Amygdala (tissue), 56 donors: ENCODE data around the gene QSER1.
"Not testable (repeated sequence)": the region's sequence is repeated elsewhere in the genome, so short reads cannot be mapped to it uniquely, and the experiment has no call there.

Experiments used
- DNase-seq, 56 donors: peaks; one replicate each; lab custom pipeline; 2025; lab: John Stamatoyannopoulos, UW

QSER1 gene

DNA sequence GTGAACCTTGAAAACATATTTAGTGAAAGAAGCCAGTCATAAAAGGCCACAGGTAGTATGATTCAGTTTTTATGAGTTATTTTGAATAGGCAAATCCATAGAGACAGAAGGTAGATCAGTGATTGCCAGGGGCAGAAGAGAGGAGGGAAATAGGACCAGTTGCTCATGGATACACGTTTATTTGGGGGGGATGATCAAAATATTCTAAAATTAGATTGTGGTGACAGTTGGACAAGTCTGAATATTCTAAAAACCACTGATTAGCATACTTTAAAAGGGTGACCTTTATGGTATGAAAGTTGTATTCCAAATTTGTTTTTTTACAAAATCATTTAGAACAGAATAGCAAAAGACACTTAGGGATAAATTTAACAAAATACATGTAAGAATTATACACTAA is 28.6 kb downstream of the QSER1 start:
- DNase-seq, result no peak

DNA sequence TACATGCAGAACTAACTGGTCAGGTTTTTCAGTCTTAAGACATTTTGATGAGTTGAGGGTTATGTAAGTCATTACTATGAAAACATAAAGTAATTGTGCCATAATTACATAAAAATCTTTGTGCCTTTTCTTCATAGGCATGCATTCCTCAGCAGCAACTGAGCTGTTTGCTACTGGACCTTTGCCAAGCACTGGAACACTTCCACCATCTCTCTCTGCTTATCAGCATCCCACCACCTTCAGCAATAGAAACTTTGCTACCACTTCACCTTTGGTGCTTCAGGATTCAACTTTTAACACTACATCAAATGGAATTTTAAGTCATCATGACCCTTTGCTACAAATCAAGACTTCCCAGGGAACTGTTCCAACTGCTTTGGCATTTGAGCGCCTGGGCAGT is 39.0 kb downstream of the QSER1 start:
- no peak for DNase-seq

DNA sequence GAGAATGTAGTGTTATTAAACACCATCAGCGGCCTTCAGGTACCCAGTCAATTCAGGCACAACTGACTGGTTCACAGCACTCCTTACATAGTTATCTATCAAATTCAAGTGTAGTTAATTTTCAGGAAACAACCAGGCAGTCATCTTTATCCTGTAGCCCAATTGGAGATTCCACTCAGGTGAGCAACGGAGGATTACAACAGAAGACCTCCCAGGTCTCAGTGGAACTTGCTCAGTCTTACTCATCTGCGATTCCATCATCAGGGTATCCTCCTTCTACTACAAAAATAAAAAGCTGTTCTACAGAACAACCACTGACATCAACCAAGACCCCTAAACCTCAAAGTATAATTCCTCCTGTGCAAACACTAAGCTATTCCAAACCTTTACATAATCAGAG is 39.6 kb downstream of the QSER1 start:
- no peak for DNase-seq

DNA sequence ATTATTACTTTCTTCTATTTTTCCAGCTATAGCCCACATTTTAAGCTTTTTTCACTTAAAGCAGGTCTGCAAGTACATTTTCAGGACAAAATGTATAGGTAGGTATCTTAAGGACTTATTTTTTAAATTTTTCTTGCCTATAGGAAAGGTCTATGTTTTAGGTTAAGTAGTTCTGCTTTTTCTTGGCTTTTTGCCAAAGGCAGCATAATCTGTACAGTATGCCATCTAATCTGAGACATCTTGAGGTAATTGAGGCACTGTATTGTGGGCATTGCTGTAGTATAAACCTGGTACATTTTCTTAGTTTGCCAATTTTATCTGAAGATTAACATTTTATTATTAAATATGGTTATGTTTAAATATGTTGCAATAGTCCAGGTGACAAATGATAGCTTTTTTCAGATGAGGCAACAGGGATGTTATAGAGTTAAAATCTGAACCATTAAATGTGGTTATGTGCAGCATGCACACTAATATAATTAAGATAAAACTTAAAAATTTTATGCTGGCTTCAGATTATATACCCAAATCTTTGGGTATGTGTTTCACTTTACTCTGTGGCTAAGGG is 42.9 kb downstream of the QSER1 start:
- no peak for DNase-seq

DNA sequence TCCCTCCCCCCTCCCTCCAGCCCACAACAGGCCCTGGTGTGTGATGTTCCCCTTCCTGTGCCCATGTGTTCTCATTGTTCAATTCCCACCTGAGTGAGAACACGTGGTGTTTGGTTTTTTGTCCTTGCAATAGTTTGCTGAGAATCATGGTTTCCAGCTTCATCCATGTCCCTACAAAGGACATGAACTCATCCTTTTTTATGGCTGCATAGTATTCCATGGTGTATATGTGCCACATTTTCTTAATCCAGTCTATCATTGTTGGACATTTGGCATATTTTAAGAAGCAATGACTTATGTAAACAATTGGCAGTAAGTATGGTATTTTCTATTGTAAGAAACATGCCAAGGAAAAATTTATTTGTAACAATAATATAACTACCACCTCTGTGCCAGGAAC is 43.6 kb downstream of the QSER1 start:
- DNase-seq, result not testable (repeated sequence)

GRCh38 chr11:32937283-32937682 is 44.7 kb downstream of the QSER1 start:
- DNase-seq, result not testable (repeated sequence)

GRCh38 chr11:32939046-32939445 is 46.4 kb downstream of the QSER1 start:
- DNase-seq, result no peak

DNA sequence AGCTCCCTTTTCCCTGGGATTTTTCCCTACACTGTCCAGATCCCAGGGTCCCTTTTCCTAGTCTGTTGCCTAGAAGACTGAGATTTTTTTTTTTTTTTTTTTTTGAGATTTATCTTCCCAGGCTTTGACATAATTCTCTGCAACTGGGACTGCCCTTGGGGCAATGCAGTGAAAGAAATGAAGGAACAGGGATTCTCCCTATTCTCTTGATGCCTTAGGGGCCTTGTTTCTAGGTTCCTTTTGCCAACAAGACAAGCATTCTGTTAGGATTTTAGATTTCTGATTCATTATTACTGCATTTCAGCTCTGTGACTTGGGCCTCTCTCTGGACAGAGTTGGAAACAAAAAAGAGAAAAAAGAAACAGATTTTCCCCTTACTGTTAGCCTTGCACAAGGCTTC is 47.3 kb downstream of the QSER1 start:
- DNase-seq, result no peak

DNA sequence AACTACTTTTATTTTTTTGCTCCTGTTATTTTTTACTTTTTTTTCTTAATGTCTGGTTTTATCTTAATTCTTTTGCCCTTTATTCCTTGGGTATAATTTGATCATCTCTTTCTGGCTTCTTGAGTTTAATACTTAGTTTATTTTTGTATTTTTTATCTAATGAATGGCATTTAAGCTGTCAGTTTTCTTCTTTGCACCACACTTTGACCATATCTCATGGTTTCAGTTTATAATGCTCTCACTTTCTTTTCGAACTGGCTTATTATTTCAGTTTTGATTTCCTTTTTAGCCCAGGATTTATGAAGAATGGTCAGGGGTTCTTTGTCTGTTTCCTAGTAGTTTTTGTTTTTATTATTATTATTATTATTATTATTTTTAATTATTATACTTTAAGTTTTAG is 48.3 kb downstream of the QSER1 start:
- DNase-seq, result no peak

DNA sequence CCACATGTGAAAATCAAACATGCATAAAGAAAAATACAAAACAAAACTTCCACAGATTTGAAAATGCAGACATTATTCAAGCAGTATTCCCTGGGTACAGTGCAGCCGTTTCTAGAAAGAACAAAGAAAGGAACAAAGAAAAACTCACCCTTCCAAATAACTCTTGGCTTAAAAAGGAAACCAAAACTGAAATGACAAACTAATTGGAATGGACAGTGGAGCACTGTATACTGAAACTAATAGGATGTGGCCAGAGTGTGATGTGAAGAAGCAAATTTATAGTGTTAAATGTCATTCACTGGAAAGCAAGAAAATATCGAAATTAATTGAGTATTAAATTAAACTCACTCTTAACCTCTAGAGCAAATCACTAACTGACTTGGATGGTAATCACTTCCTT is 55.4 kb downstream of the QSER1 start:
- no peak for DNase-seq

DNA sequence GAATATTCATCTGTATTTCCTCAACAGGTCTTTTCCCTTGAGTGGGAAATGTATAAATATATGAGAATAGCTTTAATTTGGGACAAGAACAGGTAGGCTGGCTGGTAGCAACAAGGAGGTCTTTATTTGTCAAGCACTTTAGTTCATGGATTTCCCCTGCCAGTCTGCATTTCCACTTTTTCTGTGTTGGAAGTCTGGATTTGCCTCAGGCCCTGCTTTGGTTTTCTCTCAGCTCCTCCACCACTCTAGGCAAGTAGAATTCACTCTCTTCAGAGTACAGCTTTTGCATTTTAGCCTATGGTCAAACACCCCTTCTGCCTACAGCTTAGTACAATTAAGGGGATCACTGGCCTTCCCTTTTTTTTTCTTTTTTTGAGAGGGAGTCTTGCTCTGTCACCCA is 57.1 kb downstream of the QSER1 start:
- DNase-seq, result no peak

- DNase-seq, result no peak
These were observed 59.8 kb downstream of the QSER1 start for GRCh38 chr11:32952421-32952820.

DNA sequence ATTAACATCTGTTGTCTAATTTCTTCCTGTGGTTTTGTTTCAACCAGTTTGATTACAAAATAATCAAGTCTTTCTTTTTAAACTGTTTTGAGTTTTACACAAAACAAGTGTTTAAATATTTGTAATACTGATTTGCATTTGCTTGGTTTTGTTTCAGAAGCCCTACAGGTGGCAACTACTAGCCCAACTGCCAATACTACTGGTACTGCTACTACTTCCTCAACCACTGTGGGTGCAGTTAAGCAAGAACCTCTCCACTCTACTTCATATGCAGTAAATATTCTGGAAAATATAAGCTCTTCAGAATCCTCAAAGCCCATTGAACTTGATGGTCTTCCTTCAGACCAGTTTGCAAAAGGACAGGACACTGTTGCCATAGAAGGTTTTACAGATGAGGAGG is 61.1 kb downstream of the QSER1 start:
- no peak for DNase-seq

DNA sequence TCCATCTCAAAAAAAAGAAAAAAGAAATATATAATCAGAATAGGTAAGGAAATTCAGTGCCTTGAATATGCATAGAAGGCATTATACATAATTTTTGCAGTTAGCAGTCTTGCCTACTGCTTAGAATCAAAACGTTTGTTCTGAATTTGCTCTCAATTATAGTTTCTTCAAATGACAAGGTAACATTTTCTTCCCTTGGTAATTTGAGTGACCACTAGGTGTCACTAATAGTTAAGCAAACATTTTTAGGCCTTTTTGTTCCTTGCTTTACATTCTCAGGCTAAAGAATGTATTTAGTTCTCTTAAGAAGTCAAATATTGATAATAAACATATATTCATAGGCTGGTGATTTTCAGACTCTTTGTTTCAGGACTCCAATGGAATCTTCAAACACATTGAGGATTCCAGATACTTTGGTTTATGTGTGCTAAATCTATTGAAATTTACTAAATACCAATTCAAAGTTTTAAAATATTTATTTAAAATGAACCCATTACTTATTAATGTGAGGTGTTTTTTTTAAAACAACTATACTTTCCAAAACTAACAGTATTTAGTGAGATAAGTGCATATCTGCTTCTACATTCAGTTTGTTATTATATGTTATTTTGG is 68.0 kb downstream of the QSER1 start:
- DNase-seq, result peak in 1 of 56 donors; percentile 26

GRCh38 chr11:32962016-32962415 is 69.4 kb downstream of the QSER1 start:
- no peak for DNase-seq

DNA sequence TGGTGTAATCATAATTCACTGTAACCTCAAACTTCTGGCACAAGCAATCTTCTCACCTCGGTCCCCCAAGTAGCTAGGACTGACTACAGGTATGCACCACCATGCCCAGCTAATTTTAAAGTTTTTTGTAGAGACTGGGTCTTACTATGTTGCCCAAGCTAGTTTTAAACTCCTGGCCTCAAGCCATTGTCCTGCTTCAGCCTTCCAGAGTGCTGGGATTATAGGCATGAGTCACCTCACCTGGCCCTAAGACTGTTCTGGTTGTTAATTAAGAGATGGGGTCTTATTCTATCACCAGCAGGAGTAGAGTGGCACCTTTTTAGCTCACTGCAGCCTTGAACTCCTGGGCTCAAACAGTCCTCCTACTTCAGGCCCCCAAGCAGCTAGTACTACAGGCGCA is 71.1 kb downstream of the QSER1 start:
- no peak for DNase-seq

DNA sequence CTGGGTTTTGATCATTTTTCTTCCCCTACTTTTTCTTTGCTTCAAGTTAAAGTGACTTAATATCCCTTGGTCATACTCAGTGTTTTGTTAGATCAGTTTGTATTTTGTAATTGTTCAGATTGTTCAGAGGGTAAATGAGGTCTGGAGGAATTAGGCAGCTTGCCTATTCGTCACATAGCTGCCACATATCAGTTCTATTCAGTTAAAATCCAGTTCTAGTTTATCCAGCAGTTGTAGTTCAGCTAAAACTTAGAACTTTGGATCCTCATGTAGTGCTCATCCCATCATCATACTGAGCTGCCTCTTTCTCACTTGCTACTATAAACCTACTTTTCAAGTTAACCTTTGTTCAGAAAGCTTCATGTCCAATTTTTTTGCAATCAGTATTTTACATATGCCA is 75.9 kb downstream of the QSER1 start:
- no peak for DNase-seq

- DNase-seq, result not testable (repeated sequence)
These were observed 79.6 kb downstream of the QSER1 start for GRCh38 chr11:32972233-32972632.

- no peak for DNase-seq
These were observed 80.2 kb downstream of the QSER1 start for GRCh38 chr11:32972781-32973180.

DNA sequence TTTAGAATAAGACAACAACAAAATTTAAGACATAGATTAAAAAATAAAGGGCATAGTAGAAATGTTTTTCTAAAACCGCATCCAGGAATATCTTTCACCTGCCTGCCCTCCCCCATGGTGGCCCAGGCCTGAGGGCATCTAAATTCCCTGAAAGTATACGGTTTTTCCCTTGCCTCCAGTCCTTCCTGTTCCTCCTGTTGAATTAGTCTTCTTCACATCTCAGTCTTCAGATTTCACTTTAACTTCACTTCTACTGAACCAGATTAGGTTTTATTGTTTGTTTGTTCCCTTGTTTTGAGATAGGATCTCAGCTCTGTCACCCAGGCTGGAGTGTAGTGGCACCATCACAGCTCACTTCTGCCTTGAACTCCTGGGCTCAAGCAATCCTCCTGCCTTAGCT is 90.0 kb downstream of the QSER1 start:
- no peak for DNase-seq

DNA sequence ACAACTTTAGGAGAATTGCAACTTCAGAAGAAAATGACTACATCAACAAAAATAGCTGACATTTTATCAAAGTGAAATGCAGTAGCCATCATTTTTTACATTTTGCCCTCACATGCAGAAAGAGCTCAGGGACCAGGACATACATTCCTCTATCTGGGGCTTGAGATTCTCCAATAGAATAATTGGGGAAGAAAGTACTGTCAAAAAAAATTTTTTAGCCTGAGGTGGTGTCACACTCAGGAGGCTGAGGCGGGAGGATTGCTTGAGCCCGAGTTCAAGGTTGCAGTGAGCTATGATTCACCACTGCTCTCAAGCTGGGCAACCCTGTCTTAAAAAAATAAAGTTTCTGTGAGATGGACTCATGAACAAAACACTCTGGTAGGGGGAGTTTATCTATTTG is 90.9 kb downstream of the QSER1 start:
- DNase-seq, result no peak

- DNase-seq, result no peak
These were observed 93.0 kb downstream of the QSER1 start for GRCh38 chr11:32985600-32985999.

DNA sequence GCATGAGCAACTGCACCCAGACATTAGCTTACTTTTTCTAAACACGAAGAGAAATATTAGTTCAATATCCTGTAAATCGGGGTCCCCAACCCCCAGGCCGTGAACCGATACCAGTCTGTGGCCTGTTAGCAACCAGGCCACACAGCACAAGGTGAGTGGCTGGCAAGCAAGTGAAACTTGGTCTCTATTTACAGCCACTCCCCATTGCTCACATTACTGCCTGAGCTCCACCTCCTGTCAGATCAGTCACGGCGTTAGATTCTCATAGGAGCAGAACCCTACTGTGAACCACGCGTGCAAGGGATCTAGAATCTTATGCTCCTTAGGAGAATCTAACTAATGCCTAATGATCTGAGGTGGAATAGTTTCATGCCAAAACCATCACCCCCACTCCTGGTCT is 95.2 kb downstream of the QSER1 start:
- no peak for DNase-seq
